H1 (cell line): ENCODE data around the gene PTER. TPM values are rescaled to one million over a fixed set of nuclear protein-coding genes. Genes with fewer than 3 reads are reported as not detected.

Experiments used
- CTCF ChIA-PET: fragments of 300-600 bp; sonication (Branson Sonifier 250); formaldehyde crosslinking; loops from one replicate; lab custom pipeline; 2021; ENCODE audit not compliant: partially characterized antibody; lab: Charles Lee
- POLR2A ChIA-PET: fragments of 300-600 bp; sonication (Branson Sonifier 250); formaldehyde crosslinking; loops from one replicate; lab custom pipeline; 2021; ENCODE audit warnings: inconsistent platforms; ENCODE audit not compliant: partially characterized antibody; lab: Charles Lee
- DNase-seq, 2 experiments: peaks; one replicate each; pipeline versions ENCODE4 v3.0.0 to v3.0.0-alpha.2; 2010 to 2022; ENCODE audit warnings: low spot score in 2 of 2, low read depth in 1 of 2, mixed read lengths in 1 of 2
- FAIRE-seq: peaks from 2 replicates; lab custom pipeline; 2011; peaks lifted over from hg19 to GRCh38; lab: Jason Lieb, UNC
- H2AFZ ChIP-seq: 2 replicates; pipeline ENCODE4 v1.8.1; 2012; ENCODE audit warnings: low read length, inconsistent platforms
- H2AK5ac ChIP-seq: 2 replicates; pipeline ENCODE4 v1.6.1; 2013; ENCODE audit warnings: low read depth, low read length
- H2BK120ac ChIP-seq: replicated peaks from 2 replicates; pipeline ENCODE3; 2013; ENCODE audit warnings: low read depth, low read length, inconsistent platforms
- H2BK12ac ChIP-seq: 2 replicates; pipeline ENCODE4 v1.6.1; 2013; ENCODE audit warnings: low read depth, low read length
- H2BK15ac ChIP-seq: 2 replicates; pipeline ENCODE4 v1.6.1; 2013; ENCODE audit warnings: low read length
- H2BK20ac ChIP-seq: 2 replicates; pipeline ENCODE4 v1.6.1; 2013; ENCODE audit warnings: low read length
- H2BK5ac ChIP-seq: 2 replicates; pipeline ENCODE4 v1.6.1; 2013; ENCODE audit warnings: low read depth, low read length
- H3K14ac ChIP-seq: 2 replicates; pipeline ENCODE4 v1.6.1; 2013; ENCODE audit warnings: inconsistent platforms; ENCODE audit not compliant: insufficient read length
- H3K18ac ChIP-seq: 2 replicates; pipeline ENCODE4 v1.6.1; 2013; ENCODE audit warnings: low read length; ENCODE audit errors: extremely low read depth
- H3K23ac ChIP-seq: 2 replicates; pipeline ENCODE4 v1.6.1; 2013; ENCODE audit warnings: inconsistent platforms; ENCODE audit not compliant: insufficient read length
- H3K23me2 ChIP-seq: 2 replicates; pipeline ENCODE4 v1.6.1; 2013; ENCODE audit warnings: low read depth, low read length
- H3K27ac ChIP-seq: 2 replicates; pipeline ENCODE4 v1.6.1; 2011; ENCODE audit warnings: low read depth, low read length, inconsistent platforms
- H3K27me3 ChIP-seq, 4 experiments: replicated peaks in 1 of 4; 1 replicate in 1 of 4; 2 replicates in 3 of 4; pipeline versions ENCODE4 v1.6.1 to v1.8.1; 2011 to 2013; ENCODE audit warnings: low read length in 3 of 4, mild to moderate bottlenecking in 3 of 4, inconsistent platforms in 2 of 4, mixed read lengths in 2 of 4, moderate library complexity in 1 of 4; ENCODE audit not compliant: control insufficient read depth in 3 of 4, insufficient read depth in 3 of 4; ENCODE audit errors: extremely low read depth in 1 of 4
- H3K36me3 ChIP-seq, 4 experiments: 2 replicates each; pipeline versions ENCODE4 v1.6.1 to v1.8.1; 2011 to 2013; ENCODE audit warnings: mild to moderate bottlenecking in 4 of 4, low read length in 3 of 4, moderate library complexity in 2 of 4, control low read depth in 1 of 4, inconsistent platforms in 1 of 4; ENCODE audit not compliant: insufficient read depth in 4 of 4, control insufficient read depth in 2 of 4
- H3K4ac ChIP-seq: replicated peaks from 2 replicates; pipeline ENCODE3; 2013; ENCODE audit warnings: low read length, low read depth, mixed read lengths, inconsistent platforms; ENCODE audit not compliant: insufficient read length
- H3K4me1 ChIP-seq, 4 experiments: replicated peaks in 1 of 4; 1 replicate in 1 of 4; 2 replicates in 3 of 4; pipeline versions ENCODE4 v1.6.1 to v1.8.1; 2011 to 2013; ENCODE audit warnings: low read length in 3 of 4, inconsistent platforms in 2 of 4, mixed read lengths in 1 of 4; ENCODE audit not compliant: insufficient read depth in 4 of 4, control insufficient read depth in 3 of 4
- H3K4me2 ChIP-seq, 2 experiments: 2 replicates each; pipeline versions ENCODE4 v1.6.1 to v1.8.1; 2011 to 2013; ENCODE audit warnings: low read depth in 2 of 2, low read length in 2 of 2, control low read depth in 1 of 2, inconsistent platforms in 1 of 2, mild to moderate bottlenecking in 1 of 2; ENCODE audit not compliant: insufficient read depth in 1 of 2
- H3K4me3 ChIP-seq, 4 experiments: fragments of 200-600, 300-600 bp in 1 of 4; sonication (generic), shearing (Covaris generic), sonication (Bioruptor Twin) in 1 of 4; 2 replicates each; pipeline versions ENCODE4 v1.5.1 to v1.8.1; 2011 to 2016; ENCODE audit warnings: low read length in 4 of 4, low read depth in 3 of 4, control low read depth in 2 of 4, inconsistent platforms in 2 of 4, mild to moderate bottlenecking in 2 of 4, mixed read lengths in 1 of 4, moderate library complexity in 1 of 4; ENCODE audit not compliant: insufficient read depth in 2 of 4; ENCODE audit errors: extremely low read depth in 1 of 4
- H3K56ac ChIP-seq: replicated peaks from 2 replicates; pipeline ENCODE3; 2013; ENCODE audit warnings: low read depth, mild to moderate bottlenecking, mixed read lengths, low read length, inconsistent platforms; ENCODE audit not compliant: insufficient read length
- H3K79me1 ChIP-seq: 2 replicates; pipeline ENCODE4 v1.6.1; 2013; ENCODE audit warnings: low read depth, low read length, control low read depth
- H3K79me2 ChIP-seq, 2 experiments: 2 replicates each; pipeline versions ENCODE4 v1.6.1 to v1.8.1; 2012 to 2013; ENCODE audit warnings: low read length in 2 of 2, mild to moderate bottlenecking in 2 of 2, inconsistent platforms in 1 of 2; ENCODE audit not compliant: insufficient read depth in 2 of 2, control insufficient read depth in 1 of 2
- H3K9ac ChIP-seq, 4 experiments: replicated peaks in 1 of 4; 1 replicate in 1 of 4; 2 replicates in 3 of 4; pipeline versions ENCODE4 v1.6.1 to v1.8.1; 2011 to 2013; ENCODE audit warnings: low read depth in 3 of 4, low read length in 3 of 4, control low read depth in 2 of 4, mild to moderate bottlenecking in 2 of 4, moderate library complexity in 2 of 4, inconsistent platforms in 1 of 4; ENCODE audit errors: extremely low read depth in 1 of 4
- H3K9me3 ChIP-seq, 2 experiments: 2 replicates each; pipeline versions ENCODE4 v1.6.1 to v1.8.1; 2012 to 2013; ENCODE audit warnings: mild to moderate bottlenecking in 2 of 2, moderate library complexity in 2 of 2, control low read depth in 1 of 2, inconsistent platforms in 1 of 2, low read depth in 1 of 2, low read length in 1 of 2, mixed read lengths in 1 of 2; ENCODE audit not compliant: insufficient read depth in 2 of 2
- H4K20me1 ChIP-seq, 2 experiments: replicated peaks in 1 of 2; 2 replicates each; pipeline versions ENCODE3 to v1.8.1; 2011 to 2013; ENCODE audit warnings: inconsistent platforms in 2 of 2, low read length in 2 of 2, mild to moderate bottlenecking in 1 of 2; ENCODE audit not compliant: insufficient read depth in 2 of 2, control insufficient read depth in 1 of 2
- H4K5ac ChIP-seq: 2 replicates; pipeline ENCODE4 v1.6.1; 2013; ENCODE audit warnings: low read length, low read depth, mixed read lengths, inconsistent platforms; ENCODE audit not compliant: insufficient read length
- H4K8ac ChIP-seq: 2 replicates; pipeline ENCODE4 v1.8.0; 2013; ENCODE audit warnings: mild to moderate bottlenecking, moderate library complexity, low read length, inconsistent platforms; ENCODE audit not compliant: insufficient read depth; ENCODE audit errors: extremely low read depth
- H4K91ac ChIP-seq: replicated peaks from 2 replicates; pipeline ENCODE3; 2013; ENCODE audit warnings: low read length, mixed read lengths, inconsistent platforms; ENCODE audit not compliant: insufficient read length
- ASH2L ChIP-seq: fragments of 200-600, 300-600 bp; sonication (generic); IDR thresholded peaks from one replicate; pipeline ENCODE4 v1.7.1; 2017; ENCODE audit warnings: low read length
- BACH1 ChIP-seq: IDR thresholded peaks from 2 replicates; pipeline ENCODE4 v1.6.1; 2012; ENCODE audit warnings: low read length, improper control_type of control experiment
- CBX8 ChIP-seq: fragments of 300-800, 300-1000 bp; sonication (generic); IDR thresholded peaks from 2 replicates; pipeline ENCODE4 v1.7.1; 2016; ENCODE audit warnings: low read depth, low read length, borderline replicate concordance
- CEBPB ChIP-seq: IDR thresholded peaks from 2 replicates; pipeline ENCODE4 v1.6.1; 2012; ENCODE audit warnings: low read depth, low read length
- CREB1 ChIP-seq: IDR thresholded peaks from 2 replicates; pipeline ENCODE4 v1.6.1; 2012; ENCODE audit warnings: inconsistent platforms
- EZH2 ChIP-seq: fragments of 200-600 bp; sonication (generic); IDR thresholded peaks from 2 replicates; pipeline ENCODE4 v1.7.1; 2012; ENCODE audit warnings: low read depth, mild to moderate bottlenecking, moderate library complexity, low read length, inconsistent platforms; ENCODE audit not compliant: severe bottlenecking
- NANOG ChIP-seq: IDR thresholded peaks from 2 replicates; pipeline ENCODE4 v1.6.1; 2011; ENCODE audit warnings: low read length, low read depth, mild to moderate bottlenecking, inconsistent platforms; ENCODE audit not compliant: insufficient read depth, poor library complexity, severe bottlenecking
- PHF8 ChIP-seq: fragments of 200-600 bp; sonication (generic); conservative IDR thresholded peaks from 2 replicates; pipeline ENCODE4 v1.7.1; 2012; ENCODE audit warnings: low read depth, mild to moderate bottlenecking, inconsistent platforms, low read length, moderate library complexity
- POLR2A ChIP-seq, 2 experiments: IDR thresholded peaks; 1 replicate in 1 of 2; 2 replicates in 1 of 2; pipeline ENCODE4 v1.6.1; 2011; ENCODE audit warnings: low read depth in 2 of 2, low read length in 2 of 2, mild to moderate bottlenecking in 2 of 2; ENCODE audit errors: control extremely low read depth in 1 of 2
- RXRA ChIP-seq: IDR thresholded peaks from 2 replicates; pipeline ENCODE4 v1.6.1; 2011; ENCODE audit warnings: low read depth, mild to moderate bottlenecking, low read length, moderate library complexity; ENCODE audit not compliant: insufficient read depth
- SRF ChIP-seq: IDR thresholded peaks from 2 replicates; pipeline ENCODE4 v1.6.1; 2011; ENCODE audit warnings: mild to moderate bottlenecking, low read depth, low read length, moderate library complexity
- SUZ12 ChIP-seq: fragments of 200-600 bp; sonication (generic); IDR thresholded peaks from 2 replicates; pipeline ENCODE4 v1.6.1; 2012; ENCODE audit warnings: mild to moderate bottlenecking, inconsistent platforms, low read length, moderate library complexity, mixed read lengths
- TCF12 ChIP-seq: IDR thresholded peaks from 2 replicates; pipeline ENCODE4 v1.6.1; 2011; ENCODE audit warnings: low read depth, mild to moderate bottlenecking, low read length
- WGBS, 2 experiments: shearing (Covaris generic) in 1 of 2; methylation state at CpG; one replicate each; pipeline versions ENCODE4 v1.1.6 to v1.1.7; 2013 to 2015; ENCODE audit warnings: low lambda C conversion rate in 2 of 2, mixed read lengths in 2 of 2, inconsistent platforms in 1 of 2, low coverage in 1 of 2, missing lambda C conversion rate in 1 of 2; ENCODE audit not compliant: insufficient replicate concordance in 2 of 2, insufficient coverage in 1 of 2, insufficient read length in 1 of 2; ENCODE audit errors: extremely low coverage in 1 of 2, missing lambda C conversion rate in 1 of 2; 5-methylcytosine and 5-hydroxymethylcytosine counted together
- polyA plus RNA-seq, 7 experiments: library from polyadenylated mRNA; depleted of rRNA in 3 of 7; stranded (reverse) in 5 of 7; unstranded in 2 of 7; fragments of >200 nt in 5 of 7; fragments of 200-250 nt in 2 of 7; gene quantifications; 1 replicate in 5 of 7; 2 replicates in 1 of 7; 4 replicates in 1 of 7; pipeline versions ENCODE4 v1.2.1 to v1.2.3, GENCODE V29; 2011 to 2013; ENCODE audit warnings: missing spikeins in 2 of 7, mixed read lengths in 2 of 7
- total RNA-seq: library from RNA; stranded (reverse); fragmentation: NEBNext Ultra II Directional; extraction: Animal tissue kit (Norgen Biotek cat#: 25700); gene quantifications from 2 replicates; pipeline ENCODE4 v1.2.1, GENCODE V29; 2021
- TF ChIP-seq, protein P1 (sequence below), 3 experiments: IDR thresholded peaks; 1 replicate in 2 of 3; 2 replicates in 1 of 3; pipeline versions ENCODE4 v1.5.1 to v1.6.1; 2011; ENCODE audit warnings: low read length in 3 of 3, mild to moderate bottlenecking in 3 of 3, inconsistent platforms in 2 of 3, low read depth in 1 of 3, moderate library complexity in 1 of 3; ENCODE audit not compliant: insufficient read depth in 1 of 3; ENCODE audit errors: control extremely low read depth in 1 of 3

The PTER gene
- total and polyA plus RNA-seq, 2 of the 8 experiments (the other 6 are each of a cell fraction or from before 2014, with no cell fraction given) = 4.4 to 7.8 TPM

DNA sequence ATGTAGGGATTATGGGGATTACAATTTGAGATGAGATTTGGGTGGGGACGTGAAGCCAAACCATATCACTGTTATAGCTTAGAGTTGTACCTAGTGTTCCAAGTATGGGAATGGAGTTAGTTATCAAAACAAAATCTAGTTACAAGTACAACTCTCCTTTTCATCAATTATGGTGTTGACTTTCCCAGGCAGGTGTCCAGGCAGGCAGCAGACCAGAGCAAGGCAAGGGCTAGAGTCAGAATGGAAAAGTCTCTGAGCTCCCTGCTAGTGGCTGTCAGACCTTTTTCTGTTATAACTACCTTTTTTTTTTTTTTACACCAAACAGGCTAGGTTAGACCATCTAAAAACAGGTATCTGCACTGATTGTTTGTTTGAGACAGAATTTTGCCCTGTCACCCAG is 29.2 kb downstream of the PTER start:
- no peak overlapping the region for H3K18ac ChIP-seq
- H4K20me1 ChIP-seq = no peaks in the 10 kb centered on the region
- no peak overlapping the region for H2BK15ac ChIP-seq
- H3K4me3 ChIP-seq = no peak overlapping the region
- H3K27ac ChIP-seq = no peak overlapping the region
- no peak overlapping the region for H3K56ac ChIP-seq
- no peaks in the 10 kb centered on the region for H3K9me3 ChIP-seq
- no peak overlapping the region for H3K9ac ChIP-seq
- H3K23me2 ChIP-seq = no peaks in the 10 kb centered on the region; the same call in 1 of the 2 replicates
- no peaks in the 10 kb centered on the region for H3K27me3 ChIP-seq
- H2BK20ac ChIP-seq = no peak overlapping the region
- H4K8ac ChIP-seq = no peak overlapping the region
- no peak overlapping the region for H3K23ac ChIP-seq
- H2BK120ac ChIP-seq = no peak overlapping the region
- DNase-seq (no peak), FAIRE-seq (no peak)
- H3K4me1 ChIP-seq = no peaks in the 10 kb centered on the region
- no peak overlapping the region for H2AFZ ChIP-seq
- no peak overlapping the region for H3K14ac ChIP-seq
- WGBS, 2 experiments = 79% methylated on average over 1 of the region's 1 CpG; no CpG with 5 or more reads in 1 of the 2 experiments
- H3K4ac ChIP-seq = no peak overlapping the region
- H3K79me2 ChIP-seq = no peaks in the 10 kb centered on the region
- ChIA-PET CTCF (no interaction called here), POLR2A (no interaction called here)
- H3K36me3 ChIP-seq = no peaks in the 10 kb centered on the region
- no peak overlapping the region for H2BK12ac ChIP-seq
- no peak overlapping the region for H4K91ac ChIP-seq
- no peak overlapping the region for H2AK5ac ChIP-seq
- no peaks in the 10 kb centered on the region for H3K79me1 ChIP-seq
- no peak overlapping the region for H3K4me2 ChIP-seq
- H2BK5ac ChIP-seq = no peak overlapping the region
- no peak overlapping the region for H4K5ac ChIP-seq
- no peak for TF ChIP-seq SRF
- TF ChIP-seq EZH2 = no peak
- no peak for TF ChIP-seq NANOG
- TF ChIP-seq ASH2L = no peak
- TF ChIP-seq SUZ12 = no peak
- no peak for TF ChIP-seq RXRA
- no peak for TF ChIP-seq CREB1
- TF ChIP-seq CBX8 = no peak
- TF ChIP-seq BACH1 = no peak
- TF ChIP-seq CEBPB = no peak
- no peak for TF ChIP-seq POLR2A (IDR thresholded peaks at IDR 0.05; ENCODE audit: control extremely low read depth in 1 of 2, low read depth in 2 of 2, low read length in 2 of 2)
- TF ChIP-seq PHF8 = no peak
- TF ChIP-seq TCF12 = no peak
- TF ChIP-seq, protein P1, sequence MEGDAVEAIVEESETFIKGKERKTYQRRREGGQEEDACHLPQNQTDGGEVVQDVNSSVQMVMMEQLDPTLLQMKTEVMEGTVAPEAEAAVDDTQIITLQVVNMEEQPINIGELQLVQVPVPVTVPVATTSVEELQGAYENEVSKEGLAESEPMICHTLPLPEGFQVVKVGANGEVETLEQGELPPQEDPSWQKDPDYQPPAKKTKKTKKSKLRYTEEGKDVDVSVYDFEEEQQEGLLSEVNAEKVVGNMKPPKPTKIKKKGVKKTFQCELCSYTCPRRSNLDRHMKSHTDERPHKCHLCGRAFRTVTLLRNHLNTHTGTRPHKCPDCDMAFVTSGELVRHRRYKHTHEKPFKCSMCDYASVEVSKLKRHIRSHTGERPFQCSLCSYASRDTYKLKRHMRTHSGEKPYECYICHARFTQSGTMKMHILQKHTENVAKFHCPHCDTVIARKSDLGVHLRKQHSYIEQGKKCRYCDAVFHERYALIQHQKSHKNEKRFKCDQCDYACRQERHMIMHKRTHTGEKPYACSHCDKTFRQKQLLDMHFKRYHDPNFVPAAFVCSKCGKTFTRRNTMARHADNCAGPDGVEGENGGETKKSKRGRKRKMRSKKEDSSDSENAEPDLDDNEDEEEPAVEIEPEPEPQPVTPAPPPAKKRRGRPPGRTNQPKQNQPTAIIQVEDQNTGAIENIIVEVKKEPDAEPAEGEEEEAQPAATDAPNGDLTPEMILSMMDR (IDR thresholded peaks at IDR 0.05; ENCODE audit: control extremely low read depth in 1 of 3, insufficient read depth in 1 of 3, low read depth in 1 of 3, low read length in 3 of 3) = no peak
